T-cell (primary cell): ENCODE results near the gene WARS2. TPM values are rescaled to one million over a fixed set of nuclear protein-coding genes. Genes with fewer than 3 reads are reported as not detected.

Source experiments
- ATAC-seq, 4 experiments: fragments of 200-7000 bp in 3 of 4; fragments of 150-1000 bp in 1 of 4; cut with Tn5 transposase; replicated peaks in 1 of 4; 1 replicate in 3 of 4; 2 replicates in 1 of 4; pipeline ENCODE4 v1.10.0; 2021; ENCODE audit warnings: moderate library complexity in 3 of 4, mild to moderate bottlenecking in 2 of 4, moderate number of reproducible peaks in 1 of 4
- CTCF ChIA-PET, 2 donors: fragments of 300-600 bp; sonication (Branson Sonifier 250); formaldehyde crosslinking; loops; one replicate each; lab custom pipeline; 2022; ENCODE audit warnings: antibody characterized with exemption in 2 of 2; lab: Charles Lee
- POLR2A ChIA-PET, 2 donors: fragments of 300-600 bp; sonication (Branson Sonifier 250); formaldehyde crosslinking; loops; one replicate each; lab custom pipeline; 2022; ENCODE audit warnings: antibody characterized with exemption in 2 of 2; lab: Charles Lee
- DNase-seq, 35 experiments: peaks; one replicate each; pipeline versions ENCODE4 v3.0.0 to v3.0.0-alpha.2; 2013 to 2023
- H3K27ac ChIP-seq: one replicate; pipeline ENCODE4 v1.5.1; 2013; ENCODE audit warnings: low read length
- H3K27me3 ChIP-seq, 2 experiments: replicated peaks in 1 of 2; 1 replicate in 1 of 2; 2 replicates in 1 of 2; pipeline versions ENCODE4 v1.6.1 to v1.7.0; 2013; ENCODE audit warnings: low read length in 1 of 2, mixed read lengths in 1 of 2; ENCODE audit not compliant: control insufficient read depth in 2 of 2, insufficient read depth in 2 of 2; ENCODE audit errors: extremely low read depth in 1 of 2
- H3K36me3 ChIP-seq, 2 donors: 1 replicate in 1 of 2; 2 replicates in 1 of 2; pipeline versions ENCODE4 v1.6.1 to v1.7.0; 2013; ENCODE audit warnings: low read length in 1 of 2; ENCODE audit not compliant: control insufficient read depth in 2 of 2, insufficient read depth in 1 of 2; ENCODE audit errors: extremely low read depth in 1 of 2
- H3K4me1 ChIP-seq, 2 experiments: 1 replicate in 1 of 2; 2 replicates in 1 of 2; pipeline versions ENCODE4 v1.6.1 to v1.7.0; 2013; ENCODE audit warnings: low read length in 2 of 2, mixed read lengths in 1 of 2; ENCODE audit not compliant: insufficient read depth in 2 of 2, control insufficient read depth in 1 of 2; ENCODE audit errors: extremely low read depth in 1 of 2
- H3K4me3 ChIP-seq, 2 donors: 1 replicate in 1 of 2; 2 replicates in 1 of 2; pipeline versions ENCODE4 v1.5.1 to v1.7.0; 2013; ENCODE audit warnings: mild to moderate bottlenecking in 2 of 2, low read length in 1 of 2, moderate library complexity in 1 of 2; ENCODE audit not compliant: control insufficient read depth in 1 of 2; ENCODE audit errors: extremely low read depth in 1 of 2
- H3K9me3 ChIP-seq: 2 replicates; pipeline ENCODE4 v1.7.0; 2013
- H3K27ac Mint-ChIP-seq, 2 donors: one replicate each; pipeline ENCODE4 v1.8.0; 2020 to 2021; ENCODE audit warnings: mild to moderate bottlenecking in 2 of 2, mixed read lengths in 2 of 2
- H3K27me3 Mint-ChIP-seq, 2 donors: one replicate each; pipeline ENCODE4 v1.8.0; 2021 to 2022; ENCODE audit warnings: mixed read lengths in 2 of 2
- H3K36me3 Mint-ChIP-seq: one replicate; pipeline ENCODE4 v1.8.0; 2021; ENCODE audit warnings: mixed read lengths
- H3K4me1 Mint-ChIP-seq, 3 donors: one replicate each; pipeline ENCODE4 v1.8.0; 2020 to 2022; ENCODE audit warnings: mixed read lengths in 3 of 3, mild to moderate bottlenecking in 1 of 3
- H3K4me3 Mint-ChIP-seq, 3 donors: one replicate each; pipeline ENCODE4 v1.8.0; 2020 to 2022; ENCODE audit warnings: mild to moderate bottlenecking in 3 of 3, mixed read lengths in 3 of 3, moderate library complexity in 3 of 3
- H3K9me3 Mint-ChIP-seq, 3 donors: one replicate each; pipeline ENCODE4 v1.8.0; 2020 to 2022; ENCODE audit warnings: mixed read lengths in 3 of 3
- WGBS: methylation state at CpG from one replicate; pipeline ENCODE4 v1.1.5; 2013; ENCODE audit warnings: missing lambda C conversion rate; ENCODE audit not compliant: insufficient coverage; 5-methylcytosine and 5-hydroxymethylcytosine counted together
- total RNA-seq, 35 experiments: library from RNA in 6 of 35; stranded (reverse) in 6 of 35; fragments of 120-200 nt in 1 of 35; gene quantifications; one replicate each; pipeline versions ENCODE4 v1.2.1 to v1.2.4 and lab custom pipeline; 2013 to 2026

The WARS2 gene
- total RNA-seq, 5 donors from 2014 or later (not counting 1 experiment from before 2014, with no cell fraction given) = 6.6 to 32.4 (median 8.5) TPM

DNA sequence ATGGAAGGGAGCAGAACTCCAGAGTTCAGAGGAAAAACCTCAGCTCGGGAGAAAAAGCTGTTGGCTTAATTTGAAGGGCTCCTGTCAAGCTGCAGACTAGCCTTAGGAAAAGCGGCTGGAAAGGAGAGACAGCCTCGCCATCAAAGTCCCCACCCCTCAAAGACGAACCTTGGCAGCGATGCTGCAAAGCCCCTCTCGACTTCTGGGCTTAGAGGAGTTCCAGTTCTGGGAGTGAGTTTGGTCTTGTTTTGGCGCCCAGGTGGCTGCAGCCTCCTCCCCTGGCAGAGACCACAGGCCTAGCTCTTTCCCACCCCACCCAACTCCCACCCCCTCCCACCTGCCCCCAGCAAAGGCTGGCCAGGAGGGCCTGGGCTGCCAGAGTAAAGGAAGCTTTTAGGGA is 143.2 kb downstream of the WARS2 start:
- Mint-ChIP-seq H3K27ac (no peak overlapping the region), H3K4me3 (no peak overlapping the region), H3K27me3 (peaks cover 71 to 82% of the 10 kb centered on the region in 2 donors), H3K36me3 (peaks cover 6% of the 10 kb centered on the region), H3K4me1 (peaks cover 10 to 13% (median 12%) of the 10 kb centered on the region in 3 donors), H3K9me3 (peaks cover 0 to 9% (median 0%) of the 10 kb centered on the region in 3 donors)
- Histone ChIP-seq H3K27me3 (peaks cover 33 to 91% of the 10 kb centered on the region in 2 experiments), H3K4me3 (no peak overlapping the region), H3K27ac (no peak overlapping the region), H3K4me1 (peaks cover 0 to 9% of the 10 kb centered on the region in 2 experiments), H3K9me3 (no peaks in the 10 kb centered on the region), H3K36me3 (no peaks in the 10 kb centered on the region)
- CTCF ChIA-PET = no interaction called here
- ATAC-seq (no peak), DNase-seq (no peak)
- WGBS = no CpG with 5 or more reads among the region's 7 CpGs
- POLR2A ChIA-PET = no interaction called here

DNA sequence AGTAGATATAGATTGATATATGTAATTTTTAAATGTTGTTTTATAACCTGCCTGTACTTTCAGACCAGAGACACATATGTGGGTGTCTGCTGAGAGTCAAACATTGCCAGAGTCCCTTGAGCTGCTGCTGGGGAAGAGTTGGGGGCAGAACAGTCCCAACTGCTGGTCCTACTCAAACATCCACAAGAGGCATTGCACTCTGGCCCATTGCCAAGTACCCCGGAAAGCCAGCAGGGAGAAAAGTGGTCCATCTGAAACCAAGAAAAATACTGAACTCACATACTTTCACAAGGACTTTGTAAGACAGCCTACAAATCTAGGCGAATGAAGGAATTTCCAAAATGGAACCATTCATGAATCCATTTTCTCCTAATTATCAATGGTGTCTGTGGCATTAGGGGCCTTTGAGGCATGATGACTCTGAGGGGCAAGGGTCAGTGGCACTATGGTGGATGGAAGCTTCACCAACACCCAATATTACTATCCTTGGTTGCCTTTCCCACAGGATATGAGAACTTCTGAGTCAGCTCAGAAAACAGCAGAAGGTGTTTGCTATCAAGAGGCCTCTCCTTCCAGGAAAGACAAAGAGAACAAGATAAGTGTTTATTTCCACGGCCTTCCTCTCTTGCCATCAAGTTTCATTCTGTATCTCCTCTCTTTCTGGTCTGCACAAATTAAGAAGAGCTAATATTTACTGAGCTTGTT is 145.0 kb downstream of the WARS2 start:
- H3K4me3 ChIP-seq = no peak overlapping the region
- WGBS = 20% methylated on average over 1 of the region's 3 CpGs
- H3K27me3 ChIP-seq = peaks cover 40 to 86% of the 10 kb centered on the region in 2 experiments
- Mint-ChIP-seq H3K27me3 (peaks cover 78 to 88% of the 10 kb centered on the region in 2 donors), H3K27ac (no peak overlapping the region), H3K4me3 (no peak overlapping the region), H3K4me1 (peaks cover 4 to 10% (median 7%) of the 10 kb centered on the region in 3 donors), H3K9me3 (peaks cover 0 to 10% (median 0%) of the 10 kb centered on the region in 3 donors), H3K36me3 (peaks cover 8% of the 10 kb centered on the region)
- ATAC-seq (no peak), DNase-seq (no peak)
- no peaks in the 10 kb centered on the region for H3K9me3 ChIP-seq
- POLR2A ChIA-PET = no interaction called here
- peaks cover 0 to 2% of the 10 kb centered on the region in 2 experiments for H3K4me1 ChIP-seq
- H3K36me3 ChIP-seq = no peaks in the 10 kb centered on the region
- H3K27ac ChIP-seq = no peak overlapping the region
- CTCF ChIA-PET = no interaction called here

DNA sequence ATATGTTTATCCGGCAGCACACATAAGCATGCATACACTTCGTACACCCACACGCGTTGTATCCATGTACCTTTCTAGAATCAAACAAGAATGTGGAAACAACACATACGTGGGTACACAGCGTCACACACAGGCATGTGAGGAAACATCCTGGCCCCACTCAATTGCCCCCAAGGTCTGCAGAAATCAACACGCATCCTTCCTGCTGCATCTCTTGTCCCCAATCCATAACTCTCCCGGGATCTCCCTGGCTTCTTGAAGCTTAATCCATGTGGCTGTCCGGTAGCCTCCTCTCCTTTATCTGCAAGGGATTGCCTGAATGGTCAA is 146.8 kb downstream of the WARS2 start:
- ATAC-seq (no peak), DNase-seq (no peak)
- Histone ChIP-seq H3K4me3 (no peak overlapping the region), H3K36me3 (no peaks in the 10 kb centered on the region), H3K27me3 (peaks cover 41 to 86% of the 10 kb centered on the region in 2 experiments), H3K9me3 (no peaks in the 10 kb centered on the region), H3K27ac (no peak overlapping the region), H3K4me1 (no peaks in the 10 kb centered on the region)
- Mint-ChIP-seq H3K4me3 (no peak overlapping the region), H3K36me3 (peaks cover 8% of the 10 kb centered on the region), H3K4me1 (peaks cover 0 to 5% (median 4%) of the 10 kb centered on the region in 3 donors), H3K27me3 (peaks cover 75 to 88% of the 10 kb centered on the region in 2 donors), H3K27ac (no peak overlapping the region), H3K9me3 (peaks cover 0 to 10% (median 0%) of the 10 kb centered on the region in 3 donors)
- ChIA-PET CTCF (no interaction called here), POLR2A (no interaction called here)
- 15% methylated on average over 9 of the region's 9 CpGs for WGBS

DNA sequence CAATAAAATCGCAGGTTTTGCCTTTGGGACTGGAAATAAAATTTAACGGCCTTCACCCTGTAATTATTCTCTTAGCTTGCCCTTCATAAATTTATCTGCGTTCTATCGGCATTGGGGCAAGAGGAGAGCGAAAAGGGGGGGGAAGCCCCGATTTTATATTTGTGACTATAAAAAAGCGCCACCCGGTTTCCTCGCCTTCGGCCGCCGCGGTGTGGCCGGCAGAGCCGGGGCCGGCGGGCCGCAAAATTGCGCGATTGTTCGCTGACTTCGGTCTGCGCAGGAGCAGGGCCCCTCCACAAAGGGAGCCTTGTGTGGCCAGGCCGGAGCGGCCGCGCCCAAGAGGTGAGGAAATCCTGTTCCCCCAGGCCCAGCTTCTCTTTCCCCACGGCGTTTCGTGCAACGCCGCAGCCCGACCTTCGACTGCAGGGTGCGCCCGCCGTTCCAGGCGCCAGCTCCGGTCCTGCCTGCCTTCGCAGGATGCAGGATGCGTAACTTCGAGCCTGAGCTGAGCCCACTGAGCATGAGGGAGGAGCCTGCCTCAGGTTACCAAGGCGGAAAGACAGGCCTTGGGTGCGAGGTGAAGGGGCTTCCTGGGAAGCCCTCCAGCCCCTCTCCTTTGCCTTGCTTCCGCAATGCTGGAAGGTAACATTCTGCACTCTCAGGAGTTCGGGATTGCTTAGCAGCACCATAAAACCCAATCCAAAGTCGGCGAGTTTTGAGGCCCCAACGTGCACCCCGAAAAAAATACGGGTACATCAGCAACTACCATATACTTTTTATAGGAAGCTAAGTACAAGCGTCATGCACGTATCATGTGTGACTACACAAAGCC is 147.4 kb downstream of the WARS2 start:
- Histone ChIP-seq H3K4me1 (no peaks in the 10 kb centered on the region), H3K36me3 (no peaks in the 10 kb centered on the region), H3K9me3 (no peaks in the 10 kb centered on the region), H3K4me3 (no peak overlapping the region), H3K27ac (no peak overlapping the region), H3K27me3 (peaks cover 41 to 86% of the 10 kb centered on the region in 2 experiments)
- POLR2A ChIA-PET = no interaction called here
- Mint-ChIP-seq H3K27me3 (peaks cover 75 to 89% of the 10 kb centered on the region in 2 donors), H3K36me3 (peaks cover 8% of the 10 kb centered on the region), H3K4me1 (peaks cover 0 to 8% (median 4%) of the 10 kb centered on the region in 3 donors), H3K4me3 (no peak overlapping the region), H3K9me3 (peaks cover 0 to 10% (median 0%) of the 10 kb centered on the region in 3 donors), H3K27ac (no peak overlapping the region)
- CTCF ChIA-PET = no interaction called here
- no peak for DNase-seq
- no peak for ATAC-seq
- WGBS = 12% methylated on average over 49 of the region's 53 CpGs

DNA sequence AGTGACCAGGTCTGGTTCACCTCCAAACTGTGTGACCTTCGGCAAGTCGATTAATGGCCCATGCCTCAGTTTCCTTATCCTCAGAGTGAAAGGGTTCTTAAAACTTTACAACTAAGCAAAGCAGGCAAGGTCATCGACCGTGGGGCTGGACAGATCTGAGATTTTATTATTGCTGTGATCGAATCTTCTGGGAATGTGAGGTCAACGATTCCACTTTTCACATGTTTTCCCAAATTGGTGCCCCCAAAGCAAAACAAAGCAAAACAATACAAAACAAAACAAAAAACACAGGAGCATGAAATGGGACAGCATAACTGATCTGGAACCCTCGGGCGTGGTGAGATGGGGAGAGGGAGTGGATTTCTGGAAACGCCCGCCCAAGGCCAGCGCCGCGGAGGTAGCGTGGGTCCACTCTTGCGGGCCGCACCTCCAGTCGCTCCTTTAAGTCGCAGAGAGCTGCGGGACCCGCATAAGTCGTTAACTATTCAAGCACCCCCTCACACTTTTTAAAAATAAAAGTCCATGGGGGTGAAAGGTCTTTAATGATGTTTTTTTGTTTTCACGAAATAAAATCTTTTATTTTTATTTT is 148.1 kb downstream of the WARS2 start:
- H3K9me3 Mint-ChIP-seq = peaks cover 0 to 10% (median 0%) of the 10 kb centered on the region in 3 donors
- no peak overlapping the region for H3K4me3 Mint-ChIP-seq
- H3K36me3 ChIP-seq = no peaks in the 10 kb centered on the region
- H3K4me1 ChIP-seq = peaks cover 0 to 6% of the 10 kb centered on the region in 2 experiments
- no peak for ATAC-seq
- peaks cover 4% of the 10 kb centered on the region for H3K36me3 Mint-ChIP-seq
- DNase-seq = no peak
- H3K27ac Mint-ChIP-seq = no peak overlapping the region
- H3K4me1 Mint-ChIP-seq = peaks cover 0 to 8% (median 4%) of the 10 kb centered on the region in 3 donors
- H3K27me3 Mint-ChIP-seq = peaks cover 74 to 89% of the 10 kb centered on the region in 2 donors
- no CpG with 5 or more reads among the region's 22 CpGs for WGBS
- H3K9me3 ChIP-seq = no peaks in the 10 kb centered on the region
- H3K27me3 ChIP-seq = peaks cover 38 to 86% of the 10 kb centered on the region in 2 experiments
- ChIA-PET POLR2A (no interaction called here), CTCF (no interaction called here)
- no peak overlapping the region for H3K27ac ChIP-seq
- H3K4me3 ChIP-seq = no peak overlapping the region

- peaks cover 77 to 92% of the 10 kb centered on the region in 2 donors for H3K27me3 Mint-ChIP-seq
- ChIA-PET CTCF (no interaction called here), POLR2A (no interaction called here)
- no peak overlapping the region for H3K4me3 Mint-ChIP-seq
- peaks cover 0 to 9% of the 10 kb centered on the region in 2 experiments for H3K4me1 ChIP-seq
- peaks cover 37 to 87% of the 10 kb centered on the region in 2 experiments for H3K27me3 ChIP-seq
- ATAC-seq (no peak), DNase-seq (no peak)
- WGBS = 38% methylated on average over 2 of the region's 4 CpGs
- H3K27ac Mint-ChIP-seq = peak overlapping the region in 1 of 2 donors; percentile 58
- peaks cover 0 to 12% (median 0%) of the 10 kb centered on the region in 3 donors for H3K9me3 Mint-ChIP-seq
- peaks cover 7 to 14% (median 9%) of the 10 kb centered on the region in 3 donors for H3K4me1 Mint-ChIP-seq
- H3K4me3 ChIP-seq = no peak overlapping the region
- no peak overlapping the region for H3K27ac ChIP-seq
- no peaks in the 10 kb centered on the region for H3K9me3 ChIP-seq
- peaks cover 4% of the 10 kb centered on the region for H3K36me3 Mint-ChIP-seq
- no peaks in the 10 kb centered on the region for H3K36me3 ChIP-seq
Measured at GRCh38 chr1:118991448-118991847, 149.0 kb downstream of the WARS2 start.
